Endothelial cell (in vitro differentiated cells): Measurements from ENCODE around the gene NDUFS4. TPM values are rescaled to one million over a fixed set of nuclear protein-coding genes. Genes with fewer than 3 reads are reported as not detected.
"Not testable (repeated sequence)": the region's sequence is repeated elsewhere in the genome, so short reads cannot be mapped to it uniquely, and the experiment has no call there.

Experiments used
- DNase-seq: peaks from one replicate; pipeline ENCODE4 v3.0.0; 2021; ENCODE audit warnings: low spot score
- H3K27ac Mint-ChIP-seq: one replicate; pipeline ENCODE4 v1.8.0; 2021; ENCODE audit warnings: mixed read lengths, inconsistent platforms; ENCODE audit not compliant: unreplicated experiment
- H3K27me3 Mint-ChIP-seq: one replicate; pipeline ENCODE4 v1.8.0; 2021; ENCODE audit warnings: mild to moderate bottlenecking, moderate library complexity, mixed read lengths, inconsistent platforms; ENCODE audit not compliant: unreplicated experiment
- H3K36me3 Mint-ChIP-seq: one replicate; pipeline ENCODE4 v1.8.0; 2021; ENCODE audit warnings: mild to moderate bottlenecking, low read depth, mixed read lengths, inconsistent platforms; ENCODE audit not compliant: unreplicated experiment
- H3K4me1 Mint-ChIP-seq: one replicate; pipeline ENCODE4 v1.8.0; 2021; ENCODE audit warnings: mild to moderate bottlenecking, mixed read lengths, inconsistent platforms; ENCODE audit not compliant: unreplicated experiment
- H3K4me3 Mint-ChIP-seq: one replicate; pipeline ENCODE4 v1.8.0; 2021; ENCODE audit warnings: mild to moderate bottlenecking, mixed read lengths, inconsistent platforms; ENCODE audit not compliant: unreplicated experiment
- H3K9me3 Mint-ChIP-seq: one replicate; pipeline ENCODE4 v1.8.0; 2021; ENCODE audit warnings: mixed read lengths, inconsistent platforms; ENCODE audit not compliant: unreplicated experiment
- long read RNA-seq: library from polyadenylated mRNA; unstranded; transcript quantifications from one replicate; pipeline ENCODE4 v2.0.0, GENCODE V29; 2020; ENCODE audit not compliant: unreplicated experiment
- total RNA-seq: library from RNA; stranded (reverse); fragmentation: NEBNext Ultra II Directional; extraction: Animal tissue kit (Norgen Biotek cat#: 25700); gene quantifications from one replicate; pipeline ENCODE4 v1.2.1, GENCODE V29; 2021; ENCODE audit not compliant: unreplicated experiment
- TF ChIP-seq, protein P1 (sequence below): fragments of 200-600 bp; sonication (generic); IDR thresholded peaks from one replicate; pipeline ENCODE4 v1.5.0; 2021; ENCODE audit warnings: antibody characterized with exemption; ENCODE audit not compliant: unreplicated experiment

Gene NDUFS4
- 88.8 TPM for total RNA-seq
- long read RNA-seq, transcript NDUFS4-201 (5 exons, 675 nt): major isoform, 33 of 39 reads
- long read RNA-seq, partial matches to known transcripts: 2 of 39 reads
- long read RNA-seq, other reads (novel, unspliced or antisense): 2 of 39 reads

- Mint-ChIP-seq H3K9me3 (no peaks in the 10 kb centered on the region), H3K4me1 (peaks cover 14% of the 10 kb centered on the region), H3K27ac (peak within 1 kb of the TSS; percentile 94), H3K36me3 (no peaks in the 10 kb centered on the region), H3K4me3 (peak within 1 kb of the TSS; percentile 100), H3K27me3 (no peaks in the 10 kb centered on the region)
- peak; percentile 86 for DNase-seq
- TF ChIP-seq, protein P1, sequence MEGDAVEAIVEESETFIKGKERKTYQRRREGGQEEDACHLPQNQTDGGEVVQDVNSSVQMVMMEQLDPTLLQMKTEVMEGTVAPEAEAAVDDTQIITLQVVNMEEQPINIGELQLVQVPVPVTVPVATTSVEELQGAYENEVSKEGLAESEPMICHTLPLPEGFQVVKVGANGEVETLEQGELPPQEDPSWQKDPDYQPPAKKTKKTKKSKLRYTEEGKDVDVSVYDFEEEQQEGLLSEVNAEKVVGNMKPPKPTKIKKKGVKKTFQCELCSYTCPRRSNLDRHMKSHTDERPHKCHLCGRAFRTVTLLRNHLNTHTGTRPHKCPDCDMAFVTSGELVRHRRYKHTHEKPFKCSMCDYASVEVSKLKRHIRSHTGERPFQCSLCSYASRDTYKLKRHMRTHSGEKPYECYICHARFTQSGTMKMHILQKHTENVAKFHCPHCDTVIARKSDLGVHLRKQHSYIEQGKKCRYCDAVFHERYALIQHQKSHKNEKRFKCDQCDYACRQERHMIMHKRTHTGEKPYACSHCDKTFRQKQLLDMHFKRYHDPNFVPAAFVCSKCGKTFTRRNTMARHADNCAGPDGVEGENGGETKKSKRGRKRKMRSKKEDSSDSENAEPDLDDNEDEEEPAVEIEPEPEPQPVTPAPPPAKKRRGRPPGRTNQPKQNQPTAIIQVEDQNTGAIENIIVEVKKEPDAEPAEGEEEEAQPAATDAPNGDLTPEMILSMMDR: no peak
Observed at GRCh38 chr5:53560506-53561191, at the start of gene NDUFS4. TSS of gene NDUFS4 (plus strand) at chr5:53560639. CDS start at chr5:53560663, 24 bp downstream.

DNA sequence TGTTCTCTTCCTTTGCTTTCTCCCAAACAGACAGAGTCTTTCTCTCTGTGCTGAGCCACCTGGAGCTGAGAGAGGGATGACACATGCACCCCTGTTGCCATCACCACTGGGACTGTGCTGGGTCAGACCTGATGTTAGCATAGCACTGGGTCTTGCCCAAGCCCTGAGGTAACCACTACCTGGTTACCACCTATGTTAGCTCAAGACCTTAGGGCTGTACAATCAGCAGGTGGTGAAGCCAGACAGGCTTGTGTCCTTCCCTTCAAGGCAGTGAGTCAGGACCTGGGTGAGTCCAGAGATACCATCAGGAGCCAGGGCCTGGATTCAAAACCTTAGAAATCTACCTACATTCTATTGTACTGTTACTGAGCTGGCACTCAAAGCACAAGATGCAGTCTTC is 47.9 kb upstream of the NDUFS4 start:
- no peaks in the 10 kb centered on the region for H3K4me1 Mint-ChIP-seq
- peaks cover 7% of the 10 kb centered on the region for H3K36me3 Mint-ChIP-seq
- H3K27ac Mint-ChIP-seq: no peak overlapping the region
- H3K9me3 Mint-ChIP-seq: peaks cover 17% of the 10 kb centered on the region
- no peak for DNase-seq
- H3K27me3 Mint-ChIP-seq: peaks cover 4% of the 10 kb centered on the region
- TF ChIP-seq, protein P1: no peak
- no peak overlapping the region for H3K4me3 Mint-ChIP-seq

DNA sequence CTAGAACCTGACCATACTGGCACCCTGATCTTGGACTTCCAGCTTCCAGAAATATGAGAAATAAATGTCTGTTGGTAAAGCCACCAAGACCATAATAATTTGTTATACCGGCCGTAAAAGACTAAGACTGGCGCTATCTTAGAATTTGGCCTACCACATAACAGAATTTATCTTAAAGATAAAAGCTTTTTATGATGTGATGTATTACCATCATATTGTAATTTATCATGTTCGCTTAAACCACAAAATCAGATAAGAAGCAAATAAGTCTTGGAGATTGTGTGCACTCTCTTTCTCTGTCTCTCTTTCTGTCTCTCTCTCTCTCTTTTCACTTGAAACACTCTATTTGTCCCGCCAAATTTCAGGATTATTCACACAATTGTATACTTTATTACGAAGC is 44.5 kb upstream of the NDUFS4 start:
- TF ChIP-seq, protein P1: no peak
- H3K9me3 Mint-ChIP-seq: no peaks in the 10 kb centered on the region
- no peaks in the 10 kb centered on the region for H3K27me3 Mint-ChIP-seq
- no peaks in the 10 kb centered on the region for H3K36me3 Mint-ChIP-seq
- H3K4me1 Mint-ChIP-seq: no peaks in the 10 kb centered on the region
- DNase-seq: no peak
- H3K27ac Mint-ChIP-seq: no peak overlapping the region
- H3K4me3 Mint-ChIP-seq: no peak overlapping the region

DNA sequence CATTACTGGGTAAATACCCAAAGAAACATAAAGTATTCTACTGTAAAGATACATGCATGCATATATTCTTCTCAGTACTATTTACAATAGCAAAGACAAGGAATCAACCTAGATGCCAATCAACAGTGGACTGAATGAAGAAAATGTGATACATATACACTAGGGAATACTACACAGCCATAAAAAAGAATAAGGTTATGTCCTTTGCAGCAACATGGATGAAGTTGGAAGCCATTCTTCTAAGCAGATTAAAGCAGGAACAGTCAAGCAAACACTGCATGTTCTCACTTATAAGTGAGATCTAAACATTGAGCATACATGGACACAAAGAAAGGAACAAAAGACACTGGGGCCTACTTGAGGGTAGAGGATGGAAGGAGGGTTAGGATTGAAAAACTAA is 39.6 kb upstream of the NDUFS4 start:
- Mint-ChIP-seq H3K27ac (no peak overlapping the region), H3K4me1 (no peaks in the 10 kb centered on the region), H3K36me3 (no peaks in the 10 kb centered on the region), H3K27me3 (no peaks in the 10 kb centered on the region), H3K4me3 (no peak overlapping the region), H3K9me3 (no peaks in the 10 kb centered on the region)
- TF ChIP-seq, protein P1: no peak
- no peak for DNase-seq

DNA sequence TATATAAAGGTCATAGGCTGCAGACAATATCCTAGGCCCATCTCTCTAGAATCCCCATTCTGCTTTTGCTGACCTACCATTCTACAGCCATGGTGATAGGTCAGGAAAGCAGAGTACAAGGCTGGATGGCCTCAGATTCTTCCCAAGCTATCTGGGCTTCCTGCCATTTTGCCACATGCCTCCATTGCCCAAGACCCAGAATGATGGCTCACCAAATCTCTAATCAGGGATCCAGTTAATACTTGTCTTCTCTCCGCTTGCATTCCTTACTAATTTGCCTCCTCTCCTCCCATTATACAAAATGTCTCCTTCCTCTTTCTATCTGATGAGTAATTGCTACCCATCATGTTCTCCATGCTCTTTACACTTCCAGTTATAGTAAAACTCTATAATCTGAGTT is 22.7 kb upstream of the NDUFS4 start:
- no peaks in the 10 kb centered on the region for H3K4me1 Mint-ChIP-seq
- H3K27me3 Mint-ChIP-seq: no peaks in the 10 kb centered on the region
- no peaks in the 10 kb centered on the region for H3K36me3 Mint-ChIP-seq
- H3K4me3 Mint-ChIP-seq: no peak overlapping the region
- no peaks in the 10 kb centered on the region for H3K9me3 Mint-ChIP-seq
- TF ChIP-seq, protein P1: no peak
- DNase-seq: no peak
- no peak overlapping the region for H3K27ac Mint-ChIP-seq

DNA sequence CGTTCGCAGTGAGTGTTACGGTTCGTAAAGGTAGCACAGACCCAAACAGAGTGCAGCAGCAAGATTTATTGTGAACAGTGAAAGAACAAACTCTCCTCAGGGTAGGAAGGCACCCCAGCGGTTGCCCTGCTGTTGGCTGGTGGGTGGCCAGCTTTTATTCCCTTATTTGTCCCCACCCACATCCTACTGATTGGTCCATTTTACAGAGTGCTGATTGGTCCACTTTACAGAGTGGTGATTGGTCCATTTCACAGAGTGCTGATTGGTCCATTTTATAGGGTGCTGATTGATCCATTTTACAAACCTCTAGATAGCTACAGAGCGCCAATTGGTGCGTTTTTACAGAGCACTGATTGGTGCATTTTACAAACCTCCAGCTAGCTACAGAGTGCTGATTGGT is 19.7 kb upstream of the NDUFS4 start:
- not testable (repeated sequence) for H3K27ac Mint-ChIP-seq, H3K4me1 Mint-ChIP-seq, H3K9me3 Mint-ChIP-seq, H3K27me3 Mint-ChIP-seq, H3K4me3 Mint-ChIP-seq, DNase-seq, H3K36me3 Mint-ChIP-seq
